A549 treated with AZD9567 at 1 μM for 4 hours (cell line): ENCODE results near the gene ZNF518B. TPM values are rescaled to one million over a fixed set of nuclear protein-coding genes. Genes with fewer than 3 reads are reported as not detected.

Experiments used
- total RNA-seq: library from RNA; stranded (reverse); fragments of 200-300 nt; extraction: Qiagen RNA extraction; gene quantifications from 5 replicates; pipeline ENCODE4 v1.2.3, GENCODE V29; 2022; ENCODE audit not compliant: insufficient read depth

The ZNF518B gene, protein sequence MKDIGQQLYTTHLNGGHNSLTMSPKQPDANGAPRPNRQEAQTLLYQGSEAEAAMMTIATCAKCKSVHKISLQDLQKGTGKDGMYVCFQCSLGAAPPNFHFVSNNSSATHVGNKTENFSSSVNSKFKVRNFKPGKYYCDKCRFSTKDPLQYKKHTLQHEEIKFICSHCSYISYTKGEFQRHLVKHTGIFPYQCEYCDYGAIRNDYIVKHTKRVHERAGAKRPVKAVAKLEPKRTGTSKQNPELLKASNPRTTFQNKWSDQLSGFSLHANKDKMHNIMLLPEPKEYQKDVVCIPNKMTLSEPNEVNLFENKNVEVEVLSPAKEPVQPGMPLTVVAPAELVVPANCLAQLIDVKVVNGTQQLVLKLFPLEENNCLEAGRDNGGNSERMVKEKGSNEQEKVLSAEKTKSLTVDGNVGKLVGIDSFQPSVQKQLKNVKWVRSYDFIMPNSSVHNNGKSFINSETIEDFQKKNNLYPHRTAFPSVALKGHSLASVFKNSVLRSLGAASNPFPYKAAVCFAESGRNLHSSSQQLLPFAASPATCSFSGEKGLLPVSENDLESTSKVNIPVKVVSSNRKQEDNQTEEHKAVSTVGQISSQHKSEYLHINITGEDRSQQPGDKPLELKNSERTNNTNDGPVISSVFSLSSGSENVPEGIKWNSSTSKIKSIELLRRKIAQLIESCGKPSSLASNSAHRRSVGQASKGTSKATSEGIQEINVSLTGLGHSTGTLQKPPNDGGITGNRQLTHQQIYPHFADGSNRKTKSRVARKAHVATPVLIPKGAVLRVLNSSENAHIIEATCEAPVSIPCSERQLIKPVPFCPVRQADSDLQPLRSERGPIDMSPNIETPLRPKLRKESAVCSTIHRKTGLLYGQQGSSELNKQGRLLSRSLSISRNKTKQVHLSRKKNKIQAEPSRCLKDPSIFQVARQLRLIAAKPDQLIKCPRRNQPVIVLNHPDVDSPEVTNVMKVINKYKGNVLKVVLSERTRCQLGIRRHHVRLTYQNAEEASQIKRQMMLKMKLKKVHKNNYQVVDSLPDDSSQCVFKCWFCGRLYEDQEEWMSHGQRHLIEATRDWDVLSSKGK
- total RNA-seq, result 2.3 to 5.0 TPM (median 3.1 TPM) in 5 replicates

DNA sequence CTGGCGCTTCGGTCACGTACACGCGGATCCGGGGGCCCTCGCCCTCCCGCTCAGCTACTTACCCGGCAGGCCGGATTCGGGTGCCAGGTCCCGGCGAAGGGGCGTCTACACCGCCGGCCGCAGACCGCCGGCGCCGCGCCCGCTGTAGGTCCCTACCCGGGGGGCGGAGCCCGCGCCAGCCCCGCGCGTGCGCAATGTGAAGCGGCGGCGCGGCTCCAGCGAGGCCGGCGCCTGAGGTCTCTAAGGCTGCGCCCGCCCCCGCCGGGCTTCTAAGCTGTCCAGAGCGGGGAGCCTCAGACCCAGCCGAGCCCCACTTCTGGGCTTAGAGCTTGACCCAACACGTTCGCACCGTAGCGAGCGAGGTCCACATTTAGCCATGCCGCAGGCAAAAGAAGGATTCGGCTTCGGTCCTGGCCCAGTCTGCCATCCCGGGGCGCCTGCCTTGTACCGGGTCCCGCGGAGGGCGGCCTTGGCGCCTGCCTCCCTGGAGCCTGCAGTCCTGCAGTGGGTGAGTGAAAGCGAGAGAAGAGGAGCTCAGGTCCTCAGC, at the start of gene ZNF518B:
Gene ZNF518B (minus strand): TSS at position 172 of the 547 bp plus-strand sequence. CDS start 11,098 bp downstream, outside the sequence.

Other genes with a start within 250 kb of the ZNF518B start
- not detected in 5 replicates for gene CLNK, start 227.3 kb upstream of the ZNF518B start, total RNA-seq